ENCODE data around the gene SLC24A1. TPM values are rescaled to one million over a fixed set of nuclear protein-coding genes. Genes with fewer than 3 reads are reported as not detected.

The SLC24A1 gene
- total RNA-seq, 1 donor from 2014 or later, result 2.0 TPM

- Histone ChIP-seq H3K4me1 (no peaks in the 10 kb centered on the region), H3K36me3 (peaks cover 5 to 42% of the 10 kb centered on the region in 2 donors), H3K9me3 (no peaks in the 10 kb centered on the region), H3K27me3 (no peaks in the 10 kb centered on the region), H3K4me3 (no peak overlapping the region), H3K27ac (no peak overlapping the region)
- intact Hi-C loops (cut with DNase I), result no loop called here
- DNase-seq (ENCODE audit: low spot score in 2 of 2), result no peak
- no peak for TF ChIP-seq CTCF (IDR thresholded peaks at IDR 0.05)
Measured at GRCh38 chr15:65659502-65660052, 37.8 kb downstream of the SLC24A1 start.

- no peaks in the 10 kb centered on the region for H3K27me3 ChIP-seq
- H3K4me3 ChIP-seq, result no peak overlapping the region
- no peak overlapping the region for H3K27ac ChIP-seq
- intact Hi-C loops (cut with DNase I), result no loop called here
- no peak for TF ChIP-seq CTCF (IDR thresholded peaks at IDR 0.05)
- H3K9me3 ChIP-seq, result no peaks in the 10 kb centered on the region
- peaks cover 5 to 46% of the 10 kb centered on the region in 2 donors for H3K36me3 ChIP-seq
- no peaks in the 10 kb centered on the region for H3K4me1 ChIP-seq
- DNase-seq (ENCODE audit: low spot score in 2 of 2), result no peak
Measured at GRCh38 chr15:65660927-65661326, 39.2 kb downstream of the SLC24A1 start.

- Histone ChIP-seq H3K27ac (no peak overlapping the region), H3K4me1 (no peaks in the 10 kb centered on the region), H3K9me3 (no peaks in the 10 kb centered on the region), H3K36me3 (peaks cover 15 to 67% of the 10 kb centered on the region in 2 donors), H3K4me3 (no peak overlapping the region), H3K27me3 (no peaks in the 10 kb centered on the region)
- DNase-seq (ENCODE audit: low spot score in 2 of 2), result no peak
- intact Hi-C loops (cut with DNase I), result no loop called here
- no peak for TF ChIP-seq CTCF (IDR thresholded peaks at IDR 0.05)
Measured at GRCh38 chr15:65663521-65663920, 41.8 kb downstream of the SLC24A1 start.

GRCh38 chr15:65666257-65666656 lies 44.5 kb downstream of the SLC24A1 start:
- no peak for TF ChIP-seq CTCF (IDR thresholded peaks at IDR 0.05)
- no peaks in the 10 kb centered on the region for H3K9me3 ChIP-seq
- intact Hi-C loops (cut with DNase I), result no loop called here
- no peak for DNase-seq (ENCODE audit: low spot score in 2 of 2)
- no peak overlapping the region for H3K27ac ChIP-seq
- no peaks in the 10 kb centered on the region for H3K4me1 ChIP-seq
- peaks cover 22 to 79% of the 10 kb centered on the region in 2 donors for H3K36me3 ChIP-seq
- H3K4me3 ChIP-seq, result no peak overlapping the region
- no peaks in the 10 kb centered on the region for H3K27me3 ChIP-seq

- H3K36me3 ChIP-seq, result peaks cover 29 to 30% of the 10 kb centered on the region in 2 donors
- no peak for TF ChIP-seq CTCF (IDR thresholded peaks at IDR 0.05)
- intact Hi-C loops (cut with DNase I), result no loop called here
Measured at GRCh38 chr15:65675551-65675950, 53.8 kb downstream of the SLC24A1 start.

GRCh38 chr15:65676123-65676522 lies 54.4 kb downstream of the SLC24A1 start:
- Histone ChIP-seq H3K4me3 (no peak overlapping the region), H3K27ac (no peak overlapping the region), H3K27me3 (no peaks in the 10 kb centered on the region), H3K4me1 (no peaks in the 10 kb centered on the region), H3K36me3 (peaks cover 24 to 25% of the 10 kb centered on the region in 2 donors), H3K9me3 (no peaks in the 10 kb centered on the region)
- no peak for TF ChIP-seq CTCF (IDR thresholded peaks at IDR 0.05)
- no peak for DNase-seq (ENCODE audit: low spot score in 2 of 2)
- intact Hi-C loops (cut with DNase I), result no loop called here

More at GRCh38 chr15:65675551-65675950, 53.8 kb downstream of the SLC24A1 start:
- Histone ChIP-seq H3K27me3 (no peaks in the 10 kb centered on the region), H3K4me3 (no peak overlapping the region), H3K9me3 (no peaks in the 10 kb centered on the region), H3K4me1 (no peaks in the 10 kb centered on the region), H3K27ac (no peak overlapping the region)
- no peak for DNase-seq (ENCODE audit: low spot score in 2 of 2)

All from ascending aorta (tissue), 2 donors.